H1 (cell line): ENCODE results near the gene MTNR1B. TPM values are rescaled to one million over a fixed set of nuclear protein-coding genes. Genes with fewer than 3 reads are reported as not detected.

ENCODE experiments used
- CTCF ChIA-PET: fragments of 300-600 bp; sonication (Branson Sonifier 250); formaldehyde crosslinking; loops from one replicate; lab custom pipeline; 2021; ENCODE audit not compliant: partially characterized antibody; lab: Charles Lee
- POLR2A ChIA-PET: fragments of 300-600 bp; sonication (Branson Sonifier 250); formaldehyde crosslinking; loops from one replicate; lab custom pipeline; 2021; ENCODE audit warnings: inconsistent platforms; ENCODE audit not compliant: partially characterized antibody; lab: Charles Lee
- DNase-seq, 2 experiments: peaks; one replicate each; pipeline versions ENCODE4 v3.0.0 to v3.0.0-alpha.2; 2010 to 2022; ENCODE audit warnings: low spot score in 2 of 2, low read depth in 1 of 2, mixed read lengths in 1 of 2
- FAIRE-seq: peaks from 2 replicates; lab custom pipeline; 2011; peaks lifted over from hg19 to GRCh38; lab: Jason Lieb, UNC
- H2AFZ ChIP-seq: 2 replicates; pipeline ENCODE4 v1.8.1; 2012; ENCODE audit warnings: low read length, inconsistent platforms
- H2AK5ac ChIP-seq: 2 replicates; pipeline ENCODE4 v1.6.1; 2013; ENCODE audit warnings: low read depth, low read length
- H2BK120ac ChIP-seq: replicated peaks from 2 replicates; pipeline ENCODE3; 2013; ENCODE audit warnings: low read depth, low read length, inconsistent platforms
- H2BK12ac ChIP-seq: 2 replicates; pipeline ENCODE4 v1.6.1; 2013; ENCODE audit warnings: low read depth, low read length
- H2BK15ac ChIP-seq: 2 replicates; pipeline ENCODE4 v1.6.1; 2013; ENCODE audit warnings: low read length
- H2BK20ac ChIP-seq: 2 replicates; pipeline ENCODE4 v1.6.1; 2013; ENCODE audit warnings: low read length
- H2BK5ac ChIP-seq: 2 replicates; pipeline ENCODE4 v1.6.1; 2013; ENCODE audit warnings: low read depth, low read length
- H3K14ac ChIP-seq: 2 replicates; pipeline ENCODE4 v1.6.1; 2013; ENCODE audit warnings: inconsistent platforms; ENCODE audit not compliant: insufficient read length
- H3K18ac ChIP-seq: 2 replicates; pipeline ENCODE4 v1.6.1; 2013; ENCODE audit warnings: low read length; ENCODE audit errors: extremely low read depth
- H3K23ac ChIP-seq: 2 replicates; pipeline ENCODE4 v1.6.1; 2013; ENCODE audit warnings: inconsistent platforms; ENCODE audit not compliant: insufficient read length
- H3K23me2 ChIP-seq: 2 replicates; pipeline ENCODE4 v1.6.1; 2013; ENCODE audit warnings: low read depth, low read length
- H3K27ac ChIP-seq: 2 replicates; pipeline ENCODE4 v1.6.1; 2011; ENCODE audit warnings: low read depth, low read length, inconsistent platforms
- H3K27me3 ChIP-seq, 4 experiments: replicated peaks in 1 of 4; 1 replicate in 1 of 4; 2 replicates in 3 of 4; pipeline versions ENCODE4 v1.6.1 to v1.8.1; 2011 to 2013; ENCODE audit warnings: low read length in 3 of 4, mild to moderate bottlenecking in 3 of 4, inconsistent platforms in 2 of 4, mixed read lengths in 2 of 4, moderate library complexity in 1 of 4; ENCODE audit not compliant: control insufficient read depth in 3 of 4, insufficient read depth in 3 of 4; ENCODE audit errors: extremely low read depth in 1 of 4
- H3K36me3 ChIP-seq, 4 experiments: 2 replicates each; pipeline versions ENCODE4 v1.6.1 to v1.8.1; 2011 to 2013; ENCODE audit warnings: mild to moderate bottlenecking in 4 of 4, low read length in 3 of 4, moderate library complexity in 2 of 4, control low read depth in 1 of 4, inconsistent platforms in 1 of 4; ENCODE audit not compliant: insufficient read depth in 4 of 4, control insufficient read depth in 2 of 4
- H3K4ac ChIP-seq: replicated peaks from 2 replicates; pipeline ENCODE3; 2013; ENCODE audit warnings: low read length, low read depth, mixed read lengths, inconsistent platforms; ENCODE audit not compliant: insufficient read length
- H3K4me1 ChIP-seq, 4 experiments: replicated peaks in 1 of 4; 1 replicate in 1 of 4; 2 replicates in 3 of 4; pipeline versions ENCODE4 v1.6.1 to v1.8.1; 2011 to 2013; ENCODE audit warnings: low read length in 3 of 4, inconsistent platforms in 2 of 4, mixed read lengths in 1 of 4; ENCODE audit not compliant: insufficient read depth in 4 of 4, control insufficient read depth in 3 of 4
- H3K4me2 ChIP-seq, 2 experiments: 2 replicates each; pipeline versions ENCODE4 v1.6.1 to v1.8.1; 2011 to 2013; ENCODE audit warnings: low read depth in 2 of 2, low read length in 2 of 2, control low read depth in 1 of 2, inconsistent platforms in 1 of 2, mild to moderate bottlenecking in 1 of 2; ENCODE audit not compliant: insufficient read depth in 1 of 2
- H3K4me3 ChIP-seq, 4 experiments: fragments of 200-600, 300-600 bp in 1 of 4; sonication (generic), shearing (Covaris generic), sonication (Bioruptor Twin) in 1 of 4; 2 replicates each; pipeline versions ENCODE4 v1.5.1 to v1.8.1; 2011 to 2016; ENCODE audit warnings: low read length in 4 of 4, low read depth in 3 of 4, control low read depth in 2 of 4, inconsistent platforms in 2 of 4, mild to moderate bottlenecking in 2 of 4, mixed read lengths in 1 of 4, moderate library complexity in 1 of 4; ENCODE audit not compliant: insufficient read depth in 2 of 4; ENCODE audit errors: extremely low read depth in 1 of 4
- H3K56ac ChIP-seq: replicated peaks from 2 replicates; pipeline ENCODE3; 2013; ENCODE audit warnings: low read depth, mild to moderate bottlenecking, mixed read lengths, low read length, inconsistent platforms; ENCODE audit not compliant: insufficient read length
- H3K79me1 ChIP-seq: 2 replicates; pipeline ENCODE4 v1.6.1; 2013; ENCODE audit warnings: low read depth, low read length, control low read depth
- H3K79me2 ChIP-seq, 2 experiments: 2 replicates each; pipeline versions ENCODE4 v1.6.1 to v1.8.1; 2012 to 2013; ENCODE audit warnings: low read length in 2 of 2, mild to moderate bottlenecking in 2 of 2, inconsistent platforms in 1 of 2; ENCODE audit not compliant: insufficient read depth in 2 of 2, control insufficient read depth in 1 of 2
- H3K9ac ChIP-seq, 4 experiments: replicated peaks in 1 of 4; 1 replicate in 1 of 4; 2 replicates in 3 of 4; pipeline versions ENCODE4 v1.6.1 to v1.8.1; 2011 to 2013; ENCODE audit warnings: low read depth in 3 of 4, low read length in 3 of 4, control low read depth in 2 of 4, mild to moderate bottlenecking in 2 of 4, moderate library complexity in 2 of 4, inconsistent platforms in 1 of 4; ENCODE audit errors: extremely low read depth in 1 of 4
- H3K9me3 ChIP-seq, 2 experiments: 2 replicates each; pipeline versions ENCODE4 v1.6.1 to v1.8.1; 2012 to 2013; ENCODE audit warnings: mild to moderate bottlenecking in 2 of 2, moderate library complexity in 2 of 2, control low read depth in 1 of 2, inconsistent platforms in 1 of 2, low read depth in 1 of 2, low read length in 1 of 2, mixed read lengths in 1 of 2; ENCODE audit not compliant: insufficient read depth in 2 of 2
- H4K20me1 ChIP-seq, 2 experiments: replicated peaks in 1 of 2; 2 replicates each; pipeline versions ENCODE3 to v1.8.1; 2011 to 2013; ENCODE audit warnings: inconsistent platforms in 2 of 2, low read length in 2 of 2, mild to moderate bottlenecking in 1 of 2; ENCODE audit not compliant: insufficient read depth in 2 of 2, control insufficient read depth in 1 of 2
- H4K5ac ChIP-seq: 2 replicates; pipeline ENCODE4 v1.6.1; 2013; ENCODE audit warnings: low read length, low read depth, mixed read lengths, inconsistent platforms; ENCODE audit not compliant: insufficient read length
- H4K8ac ChIP-seq: 2 replicates; pipeline ENCODE4 v1.8.0; 2013; ENCODE audit warnings: mild to moderate bottlenecking, moderate library complexity, low read length, inconsistent platforms; ENCODE audit not compliant: insufficient read depth; ENCODE audit errors: extremely low read depth
- H4K91ac ChIP-seq: replicated peaks from 2 replicates; pipeline ENCODE3; 2013; ENCODE audit warnings: low read length, mixed read lengths, inconsistent platforms; ENCODE audit not compliant: insufficient read length
- WGBS, 2 experiments: shearing (Covaris generic) in 1 of 2; methylation state at CpG; one replicate each; pipeline versions ENCODE4 v1.1.6 to v1.1.7; 2013 to 2015; ENCODE audit warnings: low lambda C conversion rate in 2 of 2, mixed read lengths in 2 of 2, inconsistent platforms in 1 of 2, low coverage in 1 of 2, missing lambda C conversion rate in 1 of 2; ENCODE audit not compliant: insufficient replicate concordance in 2 of 2, insufficient coverage in 1 of 2, insufficient read length in 1 of 2; ENCODE audit errors: extremely low coverage in 1 of 2, missing lambda C conversion rate in 1 of 2; 5-methylcytosine and 5-hydroxymethylcytosine counted together
- polyA plus RNA-seq, 7 experiments: library from polyadenylated mRNA; depleted of rRNA in 3 of 7; stranded (reverse) in 5 of 7; unstranded in 2 of 7; fragments of >200 nt in 5 of 7; fragments of 200-250 nt in 2 of 7; gene quantifications; 1 replicate in 5 of 7; 2 replicates in 1 of 7; 4 replicates in 1 of 7; pipeline versions ENCODE4 v1.2.1 to v1.2.3, GENCODE V29; 2011 to 2013; ENCODE audit warnings: missing spikeins in 2 of 7, mixed read lengths in 2 of 7
- total RNA-seq: library from RNA; stranded (reverse); fragmentation: NEBNext Ultra II Directional; extraction: Animal tissue kit (Norgen Biotek cat#: 25700); gene quantifications from 2 replicates; pipeline ENCODE4 v1.2.1, GENCODE V29; 2021

Gene MTNR1B
- total and polyA plus RNA-seq, 2 of the 8 experiments (the other 6 are each of a cell fraction or from before 2014, with no cell fraction given), result 0.08 TPM; not detected in 1

DNA sequence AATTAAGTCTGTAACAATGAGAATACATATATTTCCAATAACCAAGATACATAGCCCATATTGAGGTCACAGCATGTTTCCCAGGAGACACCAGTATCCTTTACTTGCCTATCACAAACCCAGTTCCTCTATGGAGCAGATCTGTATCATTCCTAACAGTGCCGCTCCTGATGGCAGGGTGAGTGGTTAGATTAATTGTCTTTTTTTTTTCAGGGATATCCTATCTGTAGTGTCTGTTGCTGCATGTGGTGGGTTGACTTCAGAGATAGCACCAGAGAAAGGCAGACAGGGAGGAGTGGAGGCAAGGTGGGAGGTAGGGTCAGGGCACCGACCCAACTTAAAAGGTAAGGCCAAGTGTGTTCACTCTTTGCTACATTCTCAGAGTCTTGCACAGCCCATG is 2.8 kb downstream of the MTNR1B start:
- Histone ChIP-seq H4K5ac (no peak overlapping the region), H3K23me2 (peaks cover 9% of the 10 kb centered on the region), H3K79me1 (no peaks in the 10 kb centered on the region), H2BK12ac (no peak overlapping the region), H2BK15ac (no peak overlapping the region), H2BK20ac (no peak overlapping the region), H3K36me3 (no peaks in the 10 kb centered on the region), H4K91ac (no peak overlapping the region), H3K79me2 (no peaks in the 10 kb centered on the region), H3K4me2 (no peak overlapping the region), H3K4me1 (peaks cover 0 to 2% (median 0%) of the 10 kb centered on the region in 4 experiments; a peak in 2 of 7 replicates), H3K4me3 (no peak overlapping the region), H2BK5ac (no peak overlapping the region), H3K23ac (no peak overlapping the region), H2AK5ac (no peak overlapping the region), H2BK120ac (no peak overlapping the region), H3K18ac (no peak overlapping the region), H3K27ac (no peak overlapping the region), H4K8ac (no peak overlapping the region), H3K14ac (no peak overlapping the region), H4K20me1 (no peaks in the 10 kb centered on the region), H3K4ac (no peak overlapping the region), H3K56ac (no peak overlapping the region), H3K9me3 (no peaks in the 10 kb centered on the region), H3K9ac (no peak overlapping the region), H2AFZ (no peak overlapping the region), H3K27me3 (peaks cover 12 to 25% (median 18%) of the 10 kb centered on the region in 4 experiments)
- FAIRE-seq, result no peak
- POLR2A ChIA-PET, result no interaction called here
- no peak for DNase-seq
- 96% methylated on average over 2 of the region's 2 CpGs; no CpG with 5 or more reads in 1 of the 2 experiments for WGBS, 2 experiments
- CTCF ChIA-PET, result interaction anchor here (0.7 to 1.1 kb wide), 2 partner anchors 30 to 1932 kb away, joined by 3 read pairs; no protein-coding TSS in a partner anchor
